Epithelial cell of proximal tubule (primary cell): ENCODE measurements around the gene CCHCR1. TPM values are rescaled to one million over a fixed set of nuclear protein-coding genes. Genes with fewer than 3 reads are reported as not detected.

Experiments used
- DNase-seq: peaks from one replicate; pipeline ENCODE4 v3.0.0-alpha.2; 2011; ENCODE audit warnings: low read depth
- H3K4me3 ChIP-seq: 2 replicates; pipeline ENCODE4 v1.5.1; 2011; ENCODE audit warnings: low read depth, mild to moderate bottlenecking, low read length
- total RNA-seq: library from RNA; depleted of rRNA; stranded (reverse); fragments of >200 nt; gene quantifications from 2 replicates; pipeline ENCODE4 v1.2.3, GENCODE V29; 2015
- TF ChIP-seq, protein P1 (sequence below): conservative IDR thresholded peaks from 2 replicates; pipeline ENCODE4 v1.5.1; 2012; ENCODE audit warnings: low read depth, mild to moderate bottlenecking, low read length

Gene CCHCR1
- total RNA-seq, 1 donor from 2014 or later = 23.2 TPM

DNA sequence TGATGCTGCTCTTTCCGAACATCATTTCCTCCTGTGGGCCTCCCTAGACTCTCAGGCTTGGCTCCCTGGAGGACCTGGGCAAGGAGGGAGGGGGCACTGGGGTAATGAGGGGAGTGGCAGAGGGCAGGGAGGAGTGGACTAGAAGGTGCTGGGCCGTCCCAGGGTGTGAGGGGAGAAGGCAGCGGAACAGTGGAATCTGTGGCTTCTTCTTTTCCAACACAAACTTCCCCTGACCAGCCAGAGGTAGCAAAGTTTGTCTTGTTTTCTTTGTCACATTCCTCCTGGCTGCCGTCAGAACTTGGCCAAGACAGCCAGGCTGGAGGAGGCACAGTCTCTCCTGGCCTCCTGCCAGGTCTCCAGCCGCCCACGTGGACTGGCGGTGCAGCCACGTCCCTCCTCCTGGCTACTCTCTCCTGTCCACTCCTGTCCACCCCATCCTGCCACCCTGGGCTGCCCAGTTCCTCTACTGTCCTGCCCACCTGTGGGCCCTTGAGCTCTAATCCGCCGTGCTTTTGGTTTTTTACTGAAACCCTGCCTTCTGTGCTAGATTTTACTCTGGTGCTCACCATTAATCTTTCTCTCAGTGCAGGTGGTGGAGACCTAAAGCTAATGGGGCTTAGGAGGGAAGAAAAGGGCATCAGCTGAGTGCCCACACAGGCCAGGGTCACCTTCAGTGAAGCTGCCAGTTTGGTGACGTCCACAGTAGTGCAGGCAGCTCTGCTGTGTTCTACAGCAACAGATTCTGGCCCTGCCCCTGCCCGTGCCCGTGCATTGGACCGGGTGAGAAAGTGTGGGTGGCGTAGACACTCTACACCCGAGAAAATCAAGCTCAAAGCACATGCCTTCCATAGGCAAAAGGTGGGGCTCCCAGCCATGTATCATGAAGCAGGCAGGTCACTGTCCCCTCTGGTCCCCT lies 34.6 kb downstream of the CCHCR1 start:
- TF ChIP-seq, protein P1, sequence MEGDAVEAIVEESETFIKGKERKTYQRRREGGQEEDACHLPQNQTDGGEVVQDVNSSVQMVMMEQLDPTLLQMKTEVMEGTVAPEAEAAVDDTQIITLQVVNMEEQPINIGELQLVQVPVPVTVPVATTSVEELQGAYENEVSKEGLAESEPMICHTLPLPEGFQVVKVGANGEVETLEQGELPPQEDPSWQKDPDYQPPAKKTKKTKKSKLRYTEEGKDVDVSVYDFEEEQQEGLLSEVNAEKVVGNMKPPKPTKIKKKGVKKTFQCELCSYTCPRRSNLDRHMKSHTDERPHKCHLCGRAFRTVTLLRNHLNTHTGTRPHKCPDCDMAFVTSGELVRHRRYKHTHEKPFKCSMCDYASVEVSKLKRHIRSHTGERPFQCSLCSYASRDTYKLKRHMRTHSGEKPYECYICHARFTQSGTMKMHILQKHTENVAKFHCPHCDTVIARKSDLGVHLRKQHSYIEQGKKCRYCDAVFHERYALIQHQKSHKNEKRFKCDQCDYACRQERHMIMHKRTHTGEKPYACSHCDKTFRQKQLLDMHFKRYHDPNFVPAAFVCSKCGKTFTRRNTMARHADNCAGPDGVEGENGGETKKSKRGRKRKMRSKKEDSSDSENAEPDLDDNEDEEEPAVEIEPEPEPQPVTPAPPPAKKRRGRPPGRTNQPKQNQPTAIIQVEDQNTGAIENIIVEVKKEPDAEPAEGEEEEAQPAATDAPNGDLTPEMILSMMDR = no peak
- DNase-seq = no peak
- no peak overlapping the region for H3K4me3 ChIP-seq

DNA sequence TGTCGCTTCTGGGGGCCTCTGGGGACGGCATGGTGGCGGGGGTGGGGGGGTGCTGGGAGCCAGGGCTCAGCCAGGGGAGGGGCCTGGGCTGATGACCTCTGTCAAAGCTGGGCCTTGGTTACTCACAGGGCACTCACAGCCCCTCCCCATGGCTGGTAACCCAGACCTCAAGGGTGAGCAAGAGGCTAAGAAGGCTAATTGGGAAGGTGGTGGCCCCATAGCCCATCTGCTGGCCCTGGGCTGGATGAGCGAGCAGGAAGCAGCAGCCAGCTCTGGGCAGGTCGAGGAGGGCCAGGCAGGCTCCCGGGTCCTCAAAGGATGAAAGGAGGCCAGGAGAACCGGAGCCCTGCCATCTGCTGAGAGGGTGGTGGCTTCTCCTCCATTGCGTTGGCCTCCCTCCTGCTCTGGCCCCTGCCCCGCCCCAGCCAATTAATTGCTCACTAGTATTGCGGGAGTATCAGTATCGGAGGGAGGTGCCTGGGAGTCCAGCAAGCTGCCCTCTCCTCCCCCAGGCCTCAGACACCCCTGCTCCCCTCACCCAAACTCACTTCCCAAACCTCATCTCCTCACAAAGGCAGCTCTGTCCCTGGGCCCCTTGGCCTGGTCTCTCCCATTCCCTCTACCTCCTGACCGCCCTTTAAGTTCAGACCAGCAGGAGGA lies 36.3 kb downstream of the CCHCR1 start:
- no peak for DNase-seq
- H3K4me3 ChIP-seq = no peak overlapping the region
- TF ChIP-seq, protein P1 = no peak

DNA sequence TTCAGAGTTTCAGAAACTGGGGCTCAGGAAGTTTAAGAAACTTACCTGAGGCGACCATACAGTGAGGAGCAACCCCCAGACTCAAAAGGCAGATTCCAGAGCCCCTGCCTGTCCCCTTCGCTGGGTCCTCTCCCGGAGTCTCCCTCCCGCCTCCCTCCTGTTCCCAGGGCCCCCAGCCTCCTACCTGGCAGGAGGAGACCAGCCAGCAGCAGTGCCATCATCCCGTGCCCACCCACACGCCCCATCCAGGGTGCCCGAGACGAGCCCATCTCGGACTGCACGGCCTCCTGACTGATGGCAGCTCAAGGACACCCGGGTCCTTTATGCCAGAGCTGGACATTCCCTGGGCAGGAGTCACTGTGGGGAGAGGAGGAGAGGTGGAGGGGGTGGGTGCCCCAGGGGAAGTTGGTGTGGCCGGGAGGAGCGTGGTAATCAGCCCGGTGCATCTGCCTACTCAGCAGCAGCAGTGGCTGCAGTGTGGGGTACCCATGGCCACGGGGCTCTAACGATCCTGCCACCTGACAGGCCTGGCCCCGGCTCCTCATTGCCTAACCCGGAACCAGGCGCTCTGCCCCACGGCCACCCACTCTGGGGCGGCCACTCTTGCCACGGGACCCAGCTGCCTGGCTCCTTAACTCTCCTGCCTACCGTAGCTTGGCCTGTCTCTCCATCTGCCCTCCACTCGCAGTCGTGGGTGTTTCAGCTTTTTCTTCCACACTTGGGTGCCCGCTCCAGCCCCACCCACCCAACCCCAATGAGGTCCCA lies 37.3 kb downstream of the CCHCR1 start, which contains the start of gene CDSN:
Gene CDSN, minus strand, starts transcription at position 296 of the 765 bp plus-strand sequence. Its CDS starts 27 bp downstream, at position 269.
- no peak for DNase-seq
- H3K4me3 ChIP-seq = no peak within 1 kb of the TSS
- TF ChIP-seq, protein P1 = no peak

DNA sequence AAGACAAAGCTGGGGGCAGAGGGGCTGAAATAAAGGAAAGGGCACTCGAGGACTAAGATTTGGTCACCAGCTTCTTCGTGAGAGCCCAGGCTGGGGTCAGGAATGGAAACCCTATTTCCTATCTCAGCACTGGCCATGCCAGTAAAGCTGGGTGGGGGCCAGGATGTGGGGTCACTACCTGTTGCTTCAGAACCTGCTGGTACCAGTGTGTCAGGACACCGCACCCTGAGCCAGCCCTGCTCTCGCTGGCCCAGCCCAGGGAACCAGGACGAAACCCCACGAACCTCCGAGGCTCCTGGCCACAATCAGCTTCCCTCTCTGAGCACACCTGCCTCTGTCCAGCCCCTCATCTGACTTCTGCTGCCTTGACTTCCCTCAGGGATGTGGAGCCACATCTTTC lies 39.4 kb downstream of the CCHCR1 start:
- H3K4me3 ChIP-seq = no peak overlapping the region
- TF ChIP-seq, protein P1 = no peak
- no peak for DNase-seq

DNA sequence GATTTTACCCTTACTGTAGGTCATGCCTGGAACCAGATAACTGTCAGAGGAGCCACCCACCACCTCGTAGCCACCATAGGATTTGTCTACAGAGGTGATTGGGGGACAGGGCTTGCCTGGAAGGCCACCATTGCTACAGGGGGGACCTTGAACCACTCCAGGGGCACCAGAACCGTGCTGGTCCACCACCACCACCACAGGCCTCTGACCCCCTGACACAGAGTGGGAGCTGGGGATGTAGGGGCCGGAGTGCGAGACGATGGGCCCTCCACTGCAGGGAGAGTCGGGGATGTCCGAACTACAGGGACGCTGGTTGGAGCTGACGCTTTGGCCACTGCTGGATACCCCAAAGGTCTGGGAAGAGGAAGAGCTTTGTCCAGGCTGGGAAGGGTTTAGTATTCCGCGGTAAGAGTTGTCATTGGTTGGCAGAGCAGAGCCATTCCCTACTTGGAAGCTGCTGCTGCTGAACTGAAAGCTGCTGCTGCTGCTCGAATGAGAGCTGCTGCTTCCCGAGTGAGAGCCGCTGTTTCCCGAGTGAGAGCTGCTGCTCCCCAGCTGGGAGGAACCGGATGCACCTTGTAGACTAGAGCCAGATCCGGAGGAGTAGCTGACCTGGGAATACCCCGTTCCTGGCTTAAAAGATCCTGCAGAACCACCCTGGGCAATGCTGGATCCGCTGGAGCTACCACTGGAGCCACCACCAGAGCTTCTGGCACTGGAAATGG lies 40.8 kb downstream of the CCHCR1 start:
- H3K4me3 ChIP-seq = no peak overlapping the region
- DNase-seq = no peak
- TF ChIP-seq, protein P1 = no peak

DNA sequence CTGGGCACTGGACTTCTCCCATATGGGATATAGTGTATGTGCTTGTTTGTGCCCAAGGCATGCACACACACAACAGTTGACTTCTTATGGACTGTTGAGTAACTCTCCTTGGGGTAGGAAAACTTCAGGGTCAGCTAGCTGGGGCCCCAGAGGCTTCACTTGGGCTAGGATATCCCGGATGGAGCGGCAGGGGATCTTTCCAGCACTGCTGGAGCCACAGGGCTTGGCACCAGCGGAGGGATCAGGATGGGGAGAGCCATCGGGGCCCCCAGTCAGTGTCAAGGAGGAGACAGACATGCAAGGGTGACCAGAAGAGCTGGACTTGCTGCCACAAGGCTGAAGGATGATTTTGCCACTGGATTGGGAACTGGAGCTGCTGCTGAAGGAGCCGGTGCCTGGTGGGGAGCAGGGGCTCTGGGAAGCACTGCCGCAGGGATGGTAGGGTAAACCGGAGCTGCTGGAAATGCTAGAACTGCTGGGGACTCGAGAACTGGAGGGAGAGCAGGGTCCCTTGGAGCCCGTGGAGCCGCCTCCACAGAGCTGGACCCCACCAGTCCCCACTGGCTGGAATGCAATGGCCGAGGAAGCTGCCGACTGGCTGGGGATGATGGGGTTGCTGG lies 41.6 kb downstream of the CCHCR1 start:
- no peak for DNase-seq
- peak overlapping the region; percentile 61 for H3K4me3 ChIP-seq
- TF ChIP-seq, protein P1 = no peak
